Measurements from ENCODE around the gene PTPN6. TPM values are rescaled to one million over a fixed set of nuclear protein-coding genes. Genes with fewer than 3 reads are reported as not detected.
A peak's percentile ranks its signal among the peaks of the same experiment; 100 is the strongest.

PTPN6 gene
- total and polyA plus RNA-seq, 8 donors = 11.2 to 51.2 (median 32.6) TPM

DNA sequence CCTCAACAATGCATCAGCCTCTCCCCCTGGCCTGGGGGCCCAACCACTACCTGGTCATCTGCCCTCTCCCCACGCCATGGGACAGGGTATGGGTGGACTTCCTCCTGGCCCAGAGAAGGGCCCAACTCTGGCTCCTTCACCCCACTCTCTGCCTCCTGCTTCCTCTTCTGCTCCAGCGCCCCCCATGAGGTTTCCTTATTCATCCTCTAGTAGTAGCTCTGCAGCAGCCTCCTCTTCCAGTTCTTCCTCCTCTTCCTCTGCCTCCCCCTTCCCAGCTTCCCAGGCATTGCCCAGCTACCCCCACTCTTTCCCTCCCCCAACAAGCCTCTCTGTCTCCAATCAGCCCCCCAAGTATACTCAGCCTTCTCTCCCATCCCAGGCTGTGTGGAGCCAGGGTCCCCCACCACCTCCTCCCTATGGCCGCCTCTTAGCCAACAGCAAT, 14.9 kb upstream of the PTPN6 start:
- H3K9me3 ChIP-seq = no peaks in the 10 kb centered on the region
- H3K27me3 ChIP-seq = no peaks in the 10 kb centered on the region
- H3K4me3 ChIP-seq = no peak overlapping the region
- DNase-seq = no peak
- WGBS, 5 donors = 78 to 95% (median 85%) methylated on average over 3 of the region's 3 CpGs
- TF ChIP-seq EP300 (IDR thresholded peaks at IDR 0.05) (no peak), POLR2A (IDR thresholded peaks at IDR 0.05) (no peak), CTCF (IDR thresholded peaks at IDR 0.05) (no peak)
- peaks cover 26 to 64% (median 59%) of the 10 kb centered on the region in 4 donors for H3K36me3 ChIP-seq
- peak overlapping the region; percentile 91 to 98 (median 92) for H3K27ac ChIP-seq
- intact Hi-C loops (cut with DNase I; ENCODE audit: low total_unique reads) = no loop called here
- peaks cover 30 to 90% (median 65%) of the 10 kb centered on the region in 4 donors for H3K4me1 ChIP-seq

- Histone ChIP-seq H3K9me3 (no peaks in the 10 kb centered on the region), H3K36me3 (peaks cover 33 to 70% (median 65%) of the 10 kb centered on the region in 4 donors), H3K27ac (peak overlapping the region; percentile 91 to 98 (median 92)), H3K4me3 (peak overlapping the region; percentile 56 to 72 (median 62)), H3K27me3 (no peaks in the 10 kb centered on the region), H3K4me1 (peaks cover 26 to 90% (median 66%) of the 10 kb centered on the region in 4 donors)
- peak in 1 of 2 donors; percentile 83 for DNase-seq
- intact Hi-C loops (cut with DNase I; ENCODE audit: low total_unique reads) = no loop called here
- 19 to 36% (median 23%) methylated on average over 21 to 36 of the region's 36 CpGs for WGBS, 5 donors
- TF ChIP-seq CTCF (IDR thresholded peaks at IDR 0.05) = no peak
- TF ChIP-seq POLR2AphosphoS5 (IDR thresholded peaks at IDR 0.05) = no peak
- TF ChIP-seq EP300 (IDR thresholded peaks at IDR 0.05) = no peak
- no peak for TF ChIP-seq POLR2A (IDR thresholded peaks at IDR 0.05)
These were observed 14.3 kb upstream of the PTPN6 start for GRCh38 chr12:6936636-6937480.

DNA sequence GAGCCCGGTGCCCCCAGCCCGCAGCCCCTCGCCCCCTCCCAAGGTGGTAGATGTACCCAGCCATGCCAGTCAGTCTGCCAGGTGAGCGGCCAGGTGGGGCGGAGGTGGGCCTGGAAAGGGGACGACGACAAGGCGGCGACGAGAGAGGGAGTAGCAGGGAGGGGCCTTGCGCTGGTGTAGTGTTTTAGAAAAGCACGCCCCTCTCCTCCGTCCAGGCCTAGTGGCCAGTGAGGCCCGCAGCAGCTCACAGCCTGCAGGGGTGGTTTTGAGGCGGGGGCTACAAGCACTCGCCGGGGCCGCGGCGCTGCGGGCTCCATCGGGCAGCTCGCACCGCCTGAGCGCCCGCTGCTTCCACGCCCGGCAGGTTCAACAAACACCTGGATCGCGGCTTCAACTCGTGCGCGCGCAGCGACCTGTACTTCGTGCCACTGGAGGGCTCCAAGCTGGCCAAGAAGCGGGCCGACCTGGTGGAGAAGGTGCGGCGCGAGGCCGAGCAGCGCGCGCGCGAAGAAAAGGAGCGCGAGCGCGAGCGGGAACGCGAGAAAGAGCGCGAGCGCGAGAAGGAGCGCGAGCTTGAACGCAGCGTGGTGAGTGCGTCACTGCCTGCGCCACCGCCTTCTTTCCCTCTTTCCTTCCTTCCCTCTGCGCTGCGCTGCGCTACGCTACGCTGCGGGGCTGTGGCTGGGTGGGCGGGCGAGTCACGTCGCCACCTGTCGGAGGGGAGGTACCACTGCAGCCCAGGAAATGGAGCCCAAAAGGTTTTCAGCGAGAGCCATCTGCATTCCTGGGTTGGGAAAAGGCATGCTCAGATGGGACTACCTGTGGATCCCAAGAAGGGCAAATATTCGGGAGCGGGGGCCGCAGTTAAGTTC, 13.4 kb upstream of the PTPN6 start:
- intact Hi-C loops (cut with DNase I; ENCODE audit: low total_unique reads) = no loop called here
- TF ChIP-seq POLR2AphosphoS5 (IDR thresholded peaks at IDR 0.05) (peak; percentile 95 to 100 (median 99)), EP300 (IDR thresholded peaks at IDR 0.05) (no peak), POLR2A (IDR thresholded peaks at IDR 0.05) (peak in 2 of 4 donors; percentile 45 to 61), CTCF (IDR thresholded peaks at IDR 0.05) (peak in 6 of 7 experiments; percentile 19 to 98 (median 96))
- H3K4me1 ChIP-seq = peaks cover 31 to 90% (median 65%) of the 10 kb centered on the region in 4 donors
- peak overlapping the region; percentile 91 to 98 (median 92) for H3K27ac ChIP-seq
- WGBS, 5 donors = 0 to 1% (median 1%) methylated on average over 29 to 80 of the region's 80 CpGs
- peaks cover 33 to 72% (median 66%) of the 10 kb centered on the region in 4 donors for H3K36me3 ChIP-seq
- H3K4me3 ChIP-seq = peak overlapping the region; percentile 56 to 72 (median 62)
- H3K27me3 ChIP-seq = no peaks in the 10 kb centered on the region
- no peaks in the 10 kb centered on the region for H3K9me3 ChIP-seq
- peak; percentile 95 to 98 for DNase-seq
